PFSK-1 (cell line): ENCODE results near the gene PLB1.

Experiments used
- SIN3A ChIP-seq: IDR thresholded peaks from 2 replicates; pipeline ENCODE4 v1.6.1; 2012; ENCODE audit warnings: mild to moderate bottlenecking, low read length, moderate library complexity, borderline replicate concordance; ENCODE audit not compliant: insufficient read depth
- TF ChIP-seq, protein P1 (sequence below), 2 experiments: IDR thresholded peaks; 2 replicates each; pipeline versions ENCODE4 v1.6.1 to v1.8.0; 2011 to 2012; ENCODE audit warnings: low read depth in 2 of 2, low read length in 2 of 2, control low read depth in 1 of 2, inconsistent platforms in 1 of 2, mild to moderate bottlenecking in 1 of 2, moderate library complexity in 1 of 2; ENCODE audit not compliant: insufficient read depth in 1 of 2

DNA sequence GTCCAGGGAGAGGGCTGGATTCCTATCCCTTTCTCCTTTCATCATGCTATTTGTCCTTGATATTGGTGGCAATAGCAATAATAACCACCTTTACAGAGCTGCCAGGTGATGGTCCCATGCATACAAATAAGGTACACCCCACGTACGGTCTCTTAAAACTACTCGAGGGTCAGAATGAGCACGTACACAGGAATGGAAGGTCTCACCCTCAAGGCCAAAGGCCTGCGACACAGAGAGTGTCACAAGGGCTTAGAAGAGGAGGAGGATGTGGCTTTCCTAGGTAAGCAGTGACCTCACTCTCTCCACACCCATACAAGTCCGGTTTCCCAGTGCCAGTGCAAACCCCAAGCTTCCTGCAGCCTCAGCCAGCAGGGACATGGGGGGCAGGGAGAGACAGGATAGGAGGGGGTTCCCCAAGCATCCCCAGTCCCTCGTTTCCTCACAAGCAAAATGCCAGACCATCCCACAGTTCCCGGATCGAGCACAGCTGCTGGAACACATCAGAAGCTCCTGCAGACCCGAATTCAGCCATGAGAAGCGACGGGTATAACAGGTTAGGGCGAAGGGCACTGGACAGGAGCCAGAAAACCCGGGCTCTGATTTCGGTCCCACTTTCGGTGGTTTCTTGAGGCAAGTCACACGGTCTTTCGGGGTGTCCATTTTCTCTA, 49.2 kb downstream of the PLB1 start:
- TF ChIP-seq, protein P1, sequence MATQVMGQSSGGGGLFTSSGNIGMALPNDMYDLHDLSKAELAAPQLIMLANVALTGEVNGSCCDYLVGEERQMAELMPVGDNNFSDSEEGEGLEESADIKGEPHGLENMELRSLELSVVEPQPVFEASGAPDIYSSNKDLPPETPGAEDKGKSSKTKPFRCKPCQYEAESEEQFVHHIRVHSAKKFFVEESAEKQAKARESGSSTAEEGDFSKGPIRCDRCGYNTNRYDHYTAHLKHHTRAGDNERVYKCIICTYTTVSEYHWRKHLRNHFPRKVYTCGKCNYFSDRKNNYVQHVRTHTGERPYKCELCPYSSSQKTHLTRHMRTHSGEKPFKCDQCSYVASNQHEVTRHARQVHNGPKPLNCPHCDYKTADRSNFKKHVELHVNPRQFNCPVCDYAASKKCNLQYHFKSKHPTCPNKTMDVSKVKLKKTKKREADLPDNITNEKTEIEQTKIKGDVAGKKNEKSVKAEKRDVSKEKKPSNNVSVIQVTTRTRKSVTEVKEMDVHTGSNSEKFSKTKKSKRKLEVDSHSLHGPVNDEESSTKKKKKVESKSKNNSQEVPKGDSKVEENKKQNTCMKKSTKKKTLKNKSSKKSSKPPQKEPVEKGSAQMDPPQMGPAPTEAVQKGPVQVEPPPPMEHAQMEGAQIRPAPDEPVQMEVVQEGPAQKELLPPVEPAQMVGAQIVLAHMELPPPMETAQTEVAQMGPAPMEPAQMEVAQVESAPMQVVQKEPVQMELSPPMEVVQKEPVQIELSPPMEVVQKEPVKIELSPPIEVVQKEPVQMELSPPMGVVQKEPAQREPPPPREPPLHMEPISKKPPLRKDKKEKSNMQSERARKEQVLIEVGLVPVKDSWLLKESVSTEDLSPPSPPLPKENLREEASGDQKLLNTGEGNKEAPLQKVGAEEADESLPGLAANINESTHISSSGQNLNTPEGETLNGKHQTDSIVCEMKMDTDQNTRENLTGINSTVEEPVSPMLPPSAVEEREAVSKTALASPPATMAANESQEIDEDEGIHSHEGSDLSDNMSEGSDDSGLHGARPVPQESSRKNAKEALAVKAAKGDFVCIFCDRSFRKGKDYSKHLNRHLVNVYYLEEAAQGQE (IDR thresholded peaks at IDR 0.05; ENCODE audit: insufficient read depth in 1 of 2, low read depth in 2 of 2, low read length in 2 of 2): no peak
- no peak for TF ChIP-seq SIN3A
